ENCODE results near the gene ENPEP.

ENPEP gene

GRCh38 chr4:110610620-110610939 lies 134.6 kb downstream of the ENPEP start:
- no peak for DNase-seq (ENCODE audit: low read depth)

- no peak for DNase-seq (ENCODE audit: low read depth)
Observed at GRCh38 chr4:110610940-110611831, 135.2 kb downstream of the ENPEP start.

GRCh38 chr4:110611968-110612447 lies 136.1 kb downstream of the ENPEP start:
- no peak for DNase-seq (ENCODE audit: low read depth)

- no peak for DNase-seq (ENCODE audit: low read depth)
Observed at GRCh38 chr4:110612631-110613269, 136.8 kb downstream of the ENPEP start.

- DNase-seq (ENCODE audit: low read depth) = no peak
Observed at GRCh38 chr4:110613745-110614144, 137.8 kb downstream of the ENPEP start.

GRCh38 chr4:110614173-110614963 lies 138.4 kb downstream of the ENPEP start:
- no peak for DNase-seq (ENCODE audit: low read depth)

Measured in ELR (cell line).